ENCODE data around the gene CADPS.

Gene CADPS

GRCh38 chr3:62732183-62732904 lies 142.9 kb downstream of the CADPS start:
- DNase-seq: no peak

DNA sequence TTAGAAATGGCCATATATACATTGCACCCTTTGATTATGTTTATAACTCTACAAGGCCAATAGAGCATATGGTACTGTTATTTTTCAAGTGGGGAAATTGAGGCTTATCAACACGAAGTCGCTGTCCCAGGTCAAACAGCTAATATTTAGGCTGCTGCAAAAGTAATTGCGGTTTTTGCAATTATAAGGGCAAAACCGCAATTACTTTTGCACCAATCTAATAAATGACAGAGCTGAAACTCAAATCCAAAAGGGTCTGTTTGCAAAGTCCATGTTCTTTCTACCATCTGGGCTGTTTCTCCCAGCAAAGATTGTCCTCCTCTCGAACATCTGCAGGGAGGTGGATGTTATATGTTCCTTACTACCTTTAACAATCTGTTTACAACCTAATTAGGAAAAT lies 147.2 kb downstream of the CADPS start:
- no peak for DNase-seq

GRCh38 chr3:62727536-62727935 lies 147.7 kb downstream of the CADPS start:
- peak; percentile 31 for DNase-seq

GRCh38 chr3:62724503-62724902 lies 150.7 kb downstream of the CADPS start:
- no peak for DNase-seq

- DNase-seq: no peak
These were observed 151.3 kb downstream of the CADPS start for GRCh38 chr3:62723914-62724217.

GRCh38 chr3:62723166-62723913 lies 151.9 kb downstream of the CADPS start:
- DNase-seq: no peak

GRCh38 chr3:62722344-62722743 lies 152.9 kb downstream of the CADPS start:
- no peak for DNase-seq

DNA sequence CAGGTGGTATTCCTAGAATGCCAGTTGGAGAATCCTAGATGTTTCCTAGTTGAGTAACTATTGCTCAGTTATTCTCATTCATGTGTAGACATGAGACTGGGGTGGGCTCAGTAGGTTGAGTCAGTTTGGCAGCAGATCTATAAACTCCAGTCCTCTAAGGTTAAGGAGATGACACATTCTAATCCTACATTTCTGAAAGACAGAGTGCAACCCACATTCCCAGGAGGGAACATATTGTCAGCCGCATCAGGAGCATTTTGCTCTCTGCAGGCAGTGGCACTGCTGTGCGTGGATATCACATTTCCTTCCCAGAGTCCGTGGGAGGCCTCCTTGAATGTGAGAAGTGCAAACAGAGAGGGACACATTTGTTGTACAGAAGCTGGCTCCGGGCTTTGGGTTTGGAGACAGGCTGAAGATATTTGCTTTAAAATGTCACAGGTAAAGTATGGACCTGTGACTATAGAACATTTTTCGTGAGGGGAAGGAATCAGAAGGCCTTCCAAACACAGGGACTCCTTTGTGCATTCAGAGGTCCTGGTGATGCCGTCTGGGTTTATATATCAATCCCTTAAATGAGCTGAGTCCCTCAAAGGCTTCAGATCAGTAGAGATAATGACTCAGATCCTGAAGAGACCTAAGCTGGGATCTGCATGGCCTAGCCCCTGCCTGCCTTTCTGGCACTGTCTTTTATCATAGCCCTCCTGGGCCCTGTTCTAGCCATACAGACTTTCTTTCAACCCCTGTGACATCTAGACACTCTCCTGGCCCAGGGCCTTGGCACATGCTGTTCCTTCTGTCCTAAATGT lies 156.5 kb downstream of the CADPS start:
- DNase-seq: peak; percentile 59

GRCh38 chr3:62718011-62718410 lies 157.2 kb downstream of the CADPS start:
- DNase-seq: no peak

- no peak for DNase-seq
These were observed 162.5 kb downstream of the CADPS start for GRCh38 chr3:62712746-62713145.

GRCh38 chr3:62710751-62711150 lies 164.5 kb downstream of the CADPS start:
- peak; percentile 6 for DNase-seq

GRCh38 chr3:62708638-62709373 lies 166.4 kb downstream of the CADPS start:
- DNase-seq: peak; percentile 27

GRCh38 chr3:62705721-62706120 lies 169.5 kb downstream of the CADPS start:
- DNase-seq: no peak

- DNase-seq: no peak
These were observed 171.6 kb downstream of the CADPS start for GRCh38 chr3:62703451-62704167.

GRCh38 chr3:62700357-62700756 lies 174.9 kb downstream of the CADPS start:
- no peak for DNase-seq

GRCh38 chr3:62699728-62700127 lies 175.5 kb downstream of the CADPS start:
- DNase-seq: no peak

- no peak for DNase-seq
These were observed 179.2 kb downstream of the CADPS start for GRCh38 chr3:62696011-62696410.

DNA sequence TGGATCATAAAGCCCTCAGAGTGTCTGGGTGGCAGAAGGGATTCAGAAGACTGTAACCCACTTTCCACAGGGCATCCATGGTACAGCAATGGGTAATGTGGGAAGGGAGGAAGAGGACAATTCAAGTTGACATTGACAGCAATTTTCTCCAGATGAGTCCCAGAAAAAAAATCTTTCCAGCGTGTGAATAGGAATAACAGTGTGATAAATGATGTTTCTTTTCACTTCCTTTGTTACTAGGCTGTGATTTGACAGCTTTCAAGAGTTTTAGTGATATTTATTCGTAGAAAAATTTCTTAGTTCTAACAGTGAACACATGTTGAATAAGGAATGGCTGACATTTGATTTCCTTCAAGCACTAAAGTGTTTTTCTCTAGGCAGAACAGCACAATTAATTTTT lies 186.4 kb downstream of the CADPS start:
- no peak for DNase-seq

- no peak for DNase-seq
These were observed 187.2 kb downstream of the CADPS start for GRCh38 chr3:62688050-62688449.

GRCh38 chr3:62686503-62687294 lies 188.5 kb downstream of the CADPS start:
- no peak for DNase-seq

- DNase-seq: no peak
These were observed 192.4 kb downstream of the CADPS start for GRCh38 chr3:62682826-62683225.

GRCh38 chr3:62679988-62680387 lies 195.2 kb downstream of the CADPS start:
- no peak for DNase-seq
